GM12801 (cell line): Measurements from ENCODE around the gene STK10.

Experiments used
- CTCF ChIP-seq: IDR thresholded peaks from one replicate; pipeline ENCODE4 v1.5.1; 2011; ENCODE audit warnings: control low read depth; ENCODE audit not compliant: insufficient read length; ENCODE audit errors: extremely low read depth

The STK10 gene

GRCh38 chr5:172093965-172094364 lies 94.1 kb downstream of the STK10 start:
- TF ChIP-seq CTCF = no peak

- no peak for TF ChIP-seq CTCF
Measured at GRCh38 chr5:172093559-172093958, 94.5 kb downstream of the STK10 start.

- no peak for TF ChIP-seq CTCF
Measured at GRCh38 chr5:172091956-172092732, 95.9 kb downstream of the STK10 start.

GRCh38 chr5:172090976-172091547 lies 97.0 kb downstream of the STK10 start:
- no peak for TF ChIP-seq CTCF

- no peak for TF ChIP-seq CTCF
Measured at GRCh38 chr5:172089298-172090117, 98.5 kb downstream of the STK10 start.

GRCh38 chr5:172088801-172089200 lies 99.2 kb downstream of the STK10 start:
- no peak for TF ChIP-seq CTCF

- TF ChIP-seq CTCF = no peak
Measured at GRCh38 chr5:172086194-172086975, 101.6 kb downstream of the STK10 start.
